CD4-positive, alpha-beta T cell treated with Interleukin-1 beta for 1 hour (primary cell): ENCODE data around the gene ENDOV.

Experiments used
- DNase-seq, 2 donors: peaks; one replicate each; pipeline ENCODE4 v3.0.0-alpha.2; 2020 to 2022

Gene ENDOV

DNA sequence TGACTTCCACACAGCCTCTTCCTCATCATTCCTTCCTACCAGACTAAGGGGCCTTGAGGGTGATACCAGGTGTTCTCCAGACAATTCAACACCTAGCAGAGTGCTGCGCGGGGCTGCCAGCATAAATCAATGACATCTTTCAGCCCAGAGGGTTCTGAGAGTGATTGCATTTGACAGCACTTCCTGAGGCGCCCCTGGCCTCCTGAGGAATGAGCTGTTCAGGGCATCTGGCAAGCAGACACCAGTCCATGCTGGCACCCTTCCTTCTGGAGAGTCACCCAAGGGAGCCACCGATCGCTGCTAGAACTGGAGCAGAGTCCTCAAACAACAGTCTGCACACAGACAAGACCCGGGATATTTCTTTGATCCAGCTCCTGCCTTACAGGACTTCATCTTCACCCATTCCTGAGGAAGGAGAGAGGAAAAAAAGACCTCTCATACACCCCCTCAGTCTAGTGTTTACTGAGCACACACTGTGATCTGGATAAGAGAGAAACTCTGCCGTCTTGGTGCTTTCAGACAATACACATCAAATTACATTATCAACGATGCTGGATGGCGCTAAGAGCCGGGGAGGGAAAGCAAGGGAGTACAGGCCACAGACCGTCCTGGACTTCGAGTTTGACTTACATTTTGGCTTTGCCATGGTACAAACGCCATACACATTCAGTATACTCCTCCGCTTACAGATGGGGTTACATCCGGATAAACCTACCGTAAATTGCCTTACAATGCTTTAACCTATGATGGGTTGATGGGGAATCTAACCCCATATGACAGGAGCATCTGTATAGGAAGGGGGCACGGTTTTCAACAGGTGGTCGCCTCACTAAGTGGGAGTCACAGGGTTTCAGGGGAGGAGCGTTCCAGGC lies 38.4 kb downstream of the ENDOV start:
- no peak for DNase-seq

DNA sequence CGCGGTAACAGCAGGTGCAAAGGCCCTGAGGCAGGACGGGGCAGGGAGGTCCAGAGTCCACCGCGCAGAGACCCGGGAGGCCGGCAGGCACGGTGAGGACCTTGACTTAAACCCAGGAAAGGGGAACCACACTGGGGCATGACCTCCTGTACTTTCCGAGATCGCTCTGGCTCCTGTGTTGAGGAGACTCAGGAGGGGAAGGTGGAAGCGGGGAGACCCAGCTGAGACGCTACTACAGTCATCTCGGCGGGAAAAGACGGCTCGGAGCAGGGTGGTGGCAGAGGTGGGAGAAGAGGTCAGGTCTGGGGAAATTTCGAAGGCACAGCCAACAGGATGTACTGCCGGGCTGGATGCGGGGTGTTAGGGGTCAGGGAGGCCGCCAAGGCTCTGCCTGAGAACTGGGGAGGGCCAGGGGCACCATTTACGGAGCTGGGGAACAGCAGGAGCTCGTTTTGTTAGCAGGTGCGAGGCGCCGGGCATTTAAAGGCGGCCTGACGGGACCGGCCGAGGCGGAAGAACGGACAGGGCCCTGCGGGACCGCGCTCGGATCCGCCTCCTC lies 39.1 kb downstream of the ENDOV start:
- no peak for DNase-seq

DNA sequence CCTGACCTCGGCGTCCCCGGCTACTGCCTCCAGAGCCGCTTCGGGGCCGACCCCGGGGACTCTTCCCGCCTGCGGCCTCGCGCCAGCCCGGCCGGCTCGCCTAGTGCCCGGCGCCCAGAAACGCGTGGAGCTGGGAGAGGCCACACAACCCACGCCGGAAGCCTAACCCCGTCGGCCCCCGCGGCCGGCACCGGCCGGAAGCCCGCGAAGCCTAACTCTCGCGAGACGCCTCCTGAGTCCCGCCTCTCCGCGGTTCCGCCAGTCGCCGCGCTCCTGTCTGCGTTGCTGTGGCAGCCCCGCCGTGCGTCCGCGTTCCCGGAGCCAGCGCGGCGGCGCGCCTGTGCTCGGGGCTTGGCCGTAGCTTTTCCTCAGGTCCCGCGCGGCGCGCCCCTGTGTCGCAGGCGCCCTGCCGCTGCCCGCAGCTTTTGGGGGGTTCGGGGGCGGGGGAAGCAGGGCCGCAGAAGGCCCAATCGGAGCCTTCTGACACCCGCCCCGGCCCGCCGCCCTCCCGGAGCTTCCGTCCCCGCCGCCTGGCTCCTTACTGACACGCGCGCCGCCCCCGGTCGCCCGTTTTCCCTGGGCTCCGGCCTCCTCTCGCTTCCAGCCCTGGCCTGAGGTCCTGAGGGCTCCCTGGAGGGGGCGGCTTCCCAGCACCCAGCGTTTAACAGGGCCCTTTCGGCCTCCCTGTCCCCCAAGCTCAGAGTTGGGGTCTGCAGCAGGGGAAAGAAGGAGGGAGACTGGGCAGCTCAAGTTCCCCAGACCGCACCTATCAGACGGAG lies 39.8 kb downstream of the ENDOV start:
- DNase-seq = peak; percentile 95 to 96

DNA sequence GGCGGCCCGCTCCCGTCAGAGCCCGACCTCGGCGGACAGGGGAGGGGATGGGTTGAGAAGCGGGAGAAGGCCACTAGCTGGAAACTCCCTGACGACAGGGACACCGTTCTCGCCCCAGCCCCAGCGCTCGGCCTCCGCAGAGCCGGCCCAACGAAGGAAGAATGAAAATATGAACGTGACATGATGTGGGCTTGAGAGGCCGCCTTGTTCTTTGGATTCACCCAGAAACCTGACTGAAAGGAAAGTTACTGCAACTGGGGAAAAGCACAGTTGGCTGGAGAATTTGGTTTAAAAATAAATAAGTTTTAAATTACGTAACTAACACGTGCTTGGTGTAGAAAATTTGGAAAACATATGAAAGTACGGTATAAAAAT lies 40.4 kb downstream of the ENDOV start:
- DNase-seq = peak; percentile 54 to 58

DNA sequence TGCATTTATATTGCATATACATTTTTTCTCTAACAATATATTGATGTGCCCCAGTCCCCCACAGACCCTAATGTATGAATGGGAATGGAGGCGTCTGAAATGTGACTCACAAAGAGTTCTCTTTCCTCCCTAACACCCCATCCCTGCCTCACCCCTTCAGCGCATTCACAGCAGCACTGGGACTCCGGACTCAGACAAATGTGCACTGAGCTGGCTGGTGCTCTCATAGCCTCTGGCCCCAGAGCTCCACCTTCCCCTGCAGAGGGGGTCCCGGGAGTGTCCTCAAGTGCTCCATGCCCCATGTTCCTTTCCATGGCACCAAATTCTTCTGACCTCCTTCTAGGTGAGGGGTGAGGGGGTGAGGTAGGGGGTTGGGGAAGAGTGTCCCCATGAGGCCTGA lies 40.8 kb downstream of the ENDOV start:
- DNase-seq = no peak

DNA sequence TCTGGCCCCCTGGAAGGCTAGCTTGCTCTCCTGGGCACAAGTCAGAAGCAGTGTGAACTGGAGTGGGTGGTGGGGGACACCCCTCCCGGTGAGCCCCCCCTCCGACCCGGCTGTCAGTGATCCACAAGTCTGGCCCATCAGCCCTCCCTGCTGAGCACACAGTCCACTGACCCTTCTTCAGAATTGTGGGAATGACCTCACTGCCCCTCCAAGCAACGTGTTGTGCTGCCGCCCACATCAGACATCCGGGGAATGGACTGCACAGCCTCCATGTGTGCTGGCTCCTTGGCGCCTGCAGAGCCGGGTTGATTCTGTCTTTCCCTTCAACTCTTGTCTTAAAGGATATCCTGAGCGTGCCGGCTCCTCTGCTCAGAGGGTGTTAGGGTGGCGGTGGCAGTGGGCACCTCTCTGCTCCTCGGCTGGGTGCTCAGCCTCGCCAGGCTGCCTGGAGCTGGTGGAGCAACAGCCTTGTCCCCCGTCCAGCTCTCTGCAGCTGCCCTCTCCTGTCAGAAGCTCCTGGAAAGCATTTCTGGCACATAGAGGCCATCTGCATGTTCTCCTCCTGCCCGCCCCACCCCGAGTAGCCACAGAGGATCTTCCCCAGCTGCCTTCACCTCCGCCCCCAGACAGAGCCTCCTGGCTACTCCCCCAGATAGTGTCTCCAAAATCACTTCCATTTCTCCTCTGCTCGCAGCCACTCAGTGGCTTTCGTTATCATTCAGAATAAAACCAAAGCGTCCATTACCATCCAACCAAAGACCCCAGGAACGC lies 41.7 kb downstream of the ENDOV start:
- no peak for DNase-seq

DNA sequence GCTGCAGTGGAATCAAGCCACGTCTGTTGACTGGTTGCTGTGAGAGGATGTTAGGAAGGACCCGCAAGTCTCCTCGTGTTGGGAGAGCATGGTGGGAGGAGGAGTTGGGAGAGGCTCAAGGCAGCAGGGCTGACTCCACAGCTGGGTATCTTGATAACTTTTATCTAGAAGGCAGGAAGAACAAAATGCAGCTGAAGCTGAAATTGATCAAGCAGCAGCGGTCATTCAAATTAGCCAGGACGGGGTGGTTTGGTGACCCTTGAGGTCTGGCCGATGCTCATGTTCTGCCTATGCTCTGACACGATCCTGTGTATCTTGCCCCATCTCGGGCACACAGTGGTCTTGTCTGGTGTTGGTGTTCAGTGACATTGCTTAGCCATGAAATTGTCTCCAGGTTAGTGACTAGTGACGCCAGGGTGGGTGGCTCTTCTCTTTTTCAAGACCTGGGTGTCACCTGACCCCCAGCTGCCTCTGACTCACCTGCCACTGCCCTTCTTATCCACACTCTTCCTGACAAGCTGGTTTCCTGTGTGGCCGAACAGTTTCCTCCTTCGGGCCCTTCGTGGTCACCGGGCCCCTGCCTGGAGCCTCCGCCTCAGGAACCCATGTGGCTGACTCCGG lies 42.4 kb downstream of the ENDOV start:
- peak in 1 of 2 donors; percentile 40 for DNase-seq

DNA sequence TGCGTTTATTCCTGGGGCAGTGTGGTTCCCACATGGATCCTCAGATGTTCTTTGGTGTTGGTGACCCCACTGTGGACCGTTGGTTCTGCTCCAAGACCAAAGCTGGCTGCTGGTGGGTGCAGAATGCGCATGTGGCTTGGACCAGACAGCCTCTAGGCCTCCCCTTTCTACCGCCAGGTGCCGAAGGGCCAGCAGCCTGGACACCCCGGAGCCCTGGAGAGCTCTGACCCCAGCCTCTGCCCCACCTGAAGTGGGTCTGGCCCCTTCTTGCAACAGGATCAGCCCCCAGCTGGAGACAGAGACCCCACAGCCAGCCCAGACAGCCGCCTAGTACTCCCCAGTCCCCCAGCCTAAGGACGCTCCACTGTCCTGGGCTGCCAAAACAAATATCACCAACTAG lies 43.0 kb downstream of the ENDOV start:
- DNase-seq = no peak

DNA sequence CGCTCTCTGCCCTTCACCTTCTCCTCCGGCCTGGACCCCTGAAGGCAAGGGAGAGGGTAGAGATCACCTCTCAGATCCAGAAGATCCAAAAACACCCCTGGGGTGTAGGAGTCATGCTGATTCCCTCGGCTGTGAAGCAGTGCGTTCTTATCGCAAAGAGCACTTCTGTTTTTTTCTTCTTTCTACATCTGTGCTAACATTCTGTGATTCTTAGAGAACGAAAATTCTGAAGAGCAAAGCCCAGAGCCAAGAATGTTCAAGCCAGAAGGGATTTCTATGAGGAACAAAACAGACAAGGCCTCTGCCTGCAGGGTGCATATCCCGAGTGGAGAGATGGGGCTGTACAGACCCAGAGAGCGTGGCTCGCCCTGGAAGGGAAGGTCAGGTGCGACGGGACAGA lies 44.3 kb downstream of the ENDOV start:
- DNase-seq = no peak

DNA sequence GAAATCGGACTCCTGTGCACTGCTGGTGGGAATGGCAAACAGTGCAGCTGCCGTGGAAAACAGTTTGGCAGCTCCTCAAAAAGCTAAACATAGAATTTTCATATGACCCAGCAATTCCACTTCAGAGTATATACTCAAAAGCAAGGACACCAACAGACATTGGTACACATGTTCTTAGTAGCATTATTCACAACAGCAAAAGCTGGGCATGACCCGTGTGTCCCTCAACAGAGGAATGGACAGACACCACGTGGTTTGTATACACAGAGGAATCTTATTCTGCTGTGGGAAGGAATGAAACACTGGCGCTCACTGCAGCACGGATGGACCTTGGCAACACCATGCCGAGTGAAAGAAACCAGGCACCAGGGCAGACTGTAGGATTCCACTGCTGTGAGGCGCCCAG lies 45.5 kb downstream of the ENDOV start:
- no peak for DNase-seq

DNA sequence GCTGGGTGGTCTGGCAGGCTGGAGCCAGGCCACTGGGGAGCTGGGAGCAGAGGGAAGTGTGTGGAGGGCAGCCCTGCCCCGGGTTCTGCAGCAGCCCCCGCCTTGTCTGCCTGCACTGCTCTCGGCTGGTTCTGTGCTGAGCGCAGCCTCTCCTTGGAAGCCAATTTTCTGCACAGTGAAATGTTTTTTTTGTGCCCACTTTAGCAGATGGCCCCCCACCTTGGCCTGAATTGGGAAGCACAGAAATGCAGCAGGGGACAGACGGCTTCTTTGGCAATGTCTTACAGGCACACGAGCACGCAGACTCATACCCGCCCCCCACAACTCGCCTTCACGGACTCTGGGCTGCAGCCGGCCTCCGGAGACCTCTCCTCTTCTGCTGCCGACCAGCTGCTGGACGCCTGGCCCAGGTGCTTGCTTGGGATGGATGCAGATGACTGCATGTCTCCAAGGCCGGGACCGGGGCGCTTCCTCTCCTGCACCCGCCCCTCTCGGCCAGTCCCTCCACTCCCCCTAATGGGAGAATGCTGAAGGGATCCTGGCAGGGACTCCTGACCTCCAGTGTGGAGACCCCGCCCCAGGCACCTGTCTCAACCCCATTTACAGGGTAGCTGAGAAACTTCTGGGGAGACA lies 46.7 kb downstream of the ENDOV start:
- no peak for DNase-seq

DNA sequence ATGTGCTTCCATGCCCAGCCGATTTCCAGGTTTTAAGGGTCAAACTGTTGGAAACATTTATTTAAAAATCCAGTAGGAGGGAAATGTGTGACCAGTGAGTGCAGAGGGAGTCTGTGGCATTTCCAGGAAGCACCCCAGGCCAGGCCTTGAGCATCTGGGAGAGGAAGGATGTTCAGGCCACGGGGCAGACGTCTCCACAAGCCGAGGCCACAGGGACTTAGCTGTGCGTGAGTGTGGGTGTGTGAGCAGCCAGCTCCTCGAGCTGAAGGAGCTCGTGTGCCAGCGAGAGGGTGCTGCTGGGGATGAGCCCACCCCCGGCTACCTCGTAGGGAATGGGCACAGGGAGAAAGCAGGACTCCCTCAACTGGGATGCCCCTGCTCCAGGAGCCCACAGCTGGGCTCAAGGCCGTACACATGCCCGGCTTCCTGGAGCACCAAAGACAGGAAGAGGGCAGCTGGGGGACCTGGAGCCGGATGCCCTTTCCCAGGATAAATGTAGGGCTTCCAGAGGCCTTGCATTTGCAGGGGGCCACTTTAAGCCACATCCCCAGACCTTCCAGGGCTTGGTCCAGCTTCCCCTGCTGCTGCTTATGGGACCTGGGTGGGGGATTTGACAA lies 48.9 kb downstream of the ENDOV start:
- DNase-seq = no peak

DNA sequence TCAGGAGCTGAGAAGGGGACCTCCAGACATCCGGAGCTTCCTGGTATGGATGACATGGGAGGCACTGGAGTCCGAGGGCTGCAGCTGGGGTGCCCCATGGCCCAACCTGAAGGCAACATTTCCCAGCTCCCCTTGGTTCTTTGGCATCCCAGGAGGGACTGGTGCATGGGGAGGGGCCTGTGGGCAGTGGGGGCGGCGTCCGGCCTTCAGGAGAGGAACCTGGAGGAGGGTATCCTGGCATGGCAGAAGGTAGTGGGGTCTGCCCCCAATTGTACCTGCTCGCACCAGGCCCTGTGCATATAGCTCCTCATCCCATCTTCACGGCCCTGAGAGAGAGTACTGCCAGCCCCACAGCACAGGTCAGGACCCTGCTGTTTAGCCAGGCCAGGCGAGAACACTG lies 49.5 kb downstream of the ENDOV start:
- DNase-seq = no peak

DNA sequence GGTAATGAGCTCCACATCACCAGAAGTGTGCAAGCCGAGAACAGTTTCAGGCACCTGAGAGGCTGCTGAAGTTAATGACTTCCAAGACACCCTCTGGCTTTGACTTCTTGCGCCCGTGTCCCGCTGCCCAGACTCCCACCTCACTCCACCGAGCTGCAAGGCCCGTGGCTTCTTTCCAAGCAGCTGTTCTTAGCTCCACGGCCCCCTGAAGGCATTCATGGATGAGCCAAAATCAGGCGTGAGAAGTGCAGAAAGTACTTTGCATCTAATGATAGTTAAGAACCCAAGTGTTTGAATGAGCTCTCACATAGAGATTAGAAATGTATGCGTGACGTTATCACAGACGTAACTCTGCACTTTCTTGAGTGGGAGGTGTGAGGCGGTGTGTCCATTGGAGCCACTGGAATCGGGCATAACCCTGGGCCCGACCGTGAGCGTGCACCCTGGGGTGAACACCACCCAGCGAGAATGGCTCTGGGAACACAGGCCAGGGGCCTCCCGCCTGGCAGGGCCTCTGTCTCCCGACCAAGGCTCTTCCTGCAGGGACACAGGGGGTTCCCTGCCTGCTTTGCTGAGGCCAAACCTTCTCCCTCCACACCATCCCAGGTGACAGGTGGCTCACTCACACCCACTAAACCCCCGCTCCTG lies 50.5 kb downstream of the ENDOV start:
- no peak for DNase-seq

DNA sequence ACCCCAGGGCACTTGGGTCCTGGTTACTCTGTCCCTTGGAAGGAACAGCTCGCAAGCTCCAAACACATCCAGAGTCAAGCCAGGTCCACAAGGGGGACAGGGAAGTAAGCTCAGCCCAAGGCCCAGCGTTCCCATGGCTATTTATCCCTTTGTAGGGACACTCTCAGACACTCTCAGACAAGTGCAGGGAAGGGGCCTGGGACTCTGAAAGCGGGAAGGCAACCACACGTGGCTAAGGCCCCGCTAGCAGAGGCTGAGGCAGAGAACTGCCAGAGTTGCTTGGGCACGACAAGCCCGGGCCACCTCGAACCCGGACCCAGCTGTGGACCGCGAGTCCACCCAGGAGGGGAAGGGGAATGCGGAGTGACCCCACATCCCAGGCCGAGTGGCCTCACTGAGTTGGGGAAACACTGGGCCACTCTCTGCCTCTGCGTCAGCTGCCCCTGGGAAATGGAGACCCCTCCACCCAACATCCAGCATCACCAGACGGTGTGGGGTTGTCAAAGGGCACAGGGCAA lies 51.3 kb downstream of the ENDOV start:
- DNase-seq = no peak

DNA sequence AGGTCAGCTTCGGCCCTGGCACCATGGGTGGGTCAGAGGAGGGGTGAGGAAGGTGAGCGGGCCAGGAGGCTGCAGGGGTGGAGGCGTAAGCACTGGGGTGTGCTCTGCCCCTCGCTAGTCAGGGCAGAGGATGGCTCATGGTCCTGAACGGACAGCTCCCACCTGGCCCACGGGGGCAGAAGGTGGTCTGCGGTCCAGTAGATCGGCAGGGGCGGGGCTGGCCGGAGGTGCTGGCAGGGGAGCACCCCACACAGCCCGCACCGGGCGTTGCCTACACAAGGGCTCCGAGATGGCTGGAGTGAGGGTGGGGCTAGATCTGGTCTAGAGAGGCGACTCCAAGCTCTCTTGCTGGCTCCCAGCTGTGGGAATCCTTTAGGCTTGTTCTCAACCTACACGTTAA lies 53.3 kb downstream of the ENDOV start:
- DNase-seq = no peak

DNA sequence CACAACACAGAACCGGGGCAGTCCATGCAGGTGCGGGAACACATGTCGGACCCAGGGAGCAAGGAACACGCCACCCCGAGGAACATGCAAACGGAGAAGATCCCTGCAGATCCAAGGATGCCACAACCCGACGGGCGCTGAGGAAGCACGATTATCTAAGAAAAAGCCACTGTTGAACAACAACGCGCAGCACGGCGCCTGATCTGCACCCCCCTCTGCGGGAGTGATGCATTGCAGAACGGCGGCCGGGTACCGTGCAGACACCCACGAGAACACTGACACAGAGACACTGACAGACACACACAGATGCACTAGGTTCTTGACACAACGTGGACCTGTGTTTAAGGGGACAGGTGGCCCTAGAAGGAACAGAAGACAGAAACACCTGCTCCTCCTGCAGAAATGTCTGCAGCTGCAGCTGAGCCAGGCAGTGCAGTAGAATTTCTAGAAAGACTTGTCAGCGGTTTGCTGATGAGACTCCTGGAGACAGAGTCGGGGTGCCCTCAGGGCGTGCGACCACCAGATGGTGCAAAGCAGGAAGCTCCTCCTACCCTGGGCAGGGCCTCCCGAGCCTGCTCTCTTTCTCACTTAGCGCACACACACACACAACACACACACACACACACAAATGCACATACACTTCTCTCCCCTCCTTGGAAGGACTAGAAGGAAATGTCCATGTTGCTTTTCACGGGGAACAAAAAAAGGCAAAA lies 54.0 kb downstream of the ENDOV start:
- no peak for DNase-seq

DNA sequence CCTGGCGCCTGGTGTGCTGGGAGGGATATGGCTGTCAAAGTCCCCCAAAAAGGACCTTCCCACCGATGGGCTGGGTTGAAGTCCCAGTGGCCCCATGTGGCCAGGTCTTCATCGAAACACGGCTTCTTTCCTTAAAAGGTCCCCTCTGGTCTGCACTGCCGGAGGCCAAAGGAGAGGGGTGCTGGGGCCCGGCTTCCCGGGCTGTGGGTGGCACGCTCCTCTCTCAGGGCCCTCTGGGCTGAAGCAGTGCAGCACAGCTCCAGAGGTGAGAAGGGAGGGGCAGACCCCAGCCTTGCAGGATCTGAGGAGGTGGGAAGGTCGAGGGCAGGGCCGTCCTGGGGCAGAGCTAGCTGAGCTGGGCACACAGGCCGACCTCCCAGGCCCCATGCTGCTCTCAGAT lies 54.7 kb downstream of the ENDOV start:
- no peak for DNase-seq

DNA sequence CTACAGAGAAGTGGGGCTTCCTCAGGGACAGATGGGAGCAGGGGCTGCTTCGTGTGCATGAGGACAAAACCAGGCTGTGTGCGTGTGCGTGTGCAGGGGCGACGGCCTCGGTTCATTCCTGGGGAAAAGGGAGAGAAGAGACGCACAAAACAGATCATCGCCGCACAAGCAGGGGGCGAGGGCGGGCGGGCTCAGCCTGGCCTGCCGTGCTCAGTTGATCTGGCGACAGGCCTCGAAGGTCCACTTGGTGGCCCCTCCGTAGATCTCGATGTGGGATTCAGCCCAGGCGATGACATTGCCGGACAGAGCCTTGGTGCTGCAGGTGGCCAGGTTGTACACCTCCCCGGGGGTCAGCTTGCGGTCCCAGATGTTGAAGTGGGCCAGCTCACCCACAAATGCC lies 55.6 kb downstream of the ENDOV start:
- no peak for DNase-seq

DNA sequence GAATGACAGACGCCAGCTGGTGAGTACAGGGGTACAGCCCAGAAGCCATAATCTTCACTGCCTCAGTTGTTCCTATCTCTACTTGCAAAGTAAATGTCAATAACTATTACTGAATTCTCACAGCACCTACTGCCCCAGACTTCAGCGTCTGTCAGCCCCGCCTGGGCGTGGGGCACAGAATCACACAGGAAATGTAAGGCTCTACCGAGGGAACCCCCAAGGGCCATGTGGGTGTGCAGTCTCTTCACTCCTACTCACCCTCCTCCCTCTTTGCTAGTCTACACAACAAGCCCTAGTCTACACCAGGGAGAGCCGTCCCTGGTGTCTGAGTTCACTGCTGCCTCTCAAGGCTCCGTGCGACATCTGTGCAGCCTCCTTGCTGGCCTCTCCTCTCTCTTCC lies 57.0 kb downstream of the ENDOV start:
- DNase-seq = peak; percentile 48 to 52
